ENCODE results near the gene MGLL.

MGLL gene

GRCh38 chr3:127678611-127679533, 143.4 kb downstream of the MGLL start:
- H3K27ac ChIP-seq: no peak overlapping the region
- H3K36me3 ChIP-seq (ENCODE audit: control insufficient read depth, insufficient read depth, low read length): no peaks in the 10 kb centered on the region
- no peak for TF ChIP-seq CTCF (IDR thresholded peaks at IDR 0.05)
- H3K9ac ChIP-seq: no peak overlapping the region
- no peak overlapping the region for H3K4me3 ChIP-seq (ENCODE audit: low read depth, low read length)
- H3K9me3 ChIP-seq (ENCODE audit: control insufficient read depth, low read length): no peaks in the 10 kb centered on the region
- no peaks in the 10 kb centered on the region for H3K79me2 ChIP-seq
- no peak overlapping the region for H3K4me2 ChIP-seq (ENCODE audit: low read length)
- no peaks in the 10 kb centered on the region for H3K27me3 ChIP-seq (ENCODE audit: control insufficient read depth, insufficient read depth, low read length)
- H2AFZ ChIP-seq: no peak overlapping the region
- H3K4me1 ChIP-seq: no peaks in the 10 kb centered on the region

DNA sequence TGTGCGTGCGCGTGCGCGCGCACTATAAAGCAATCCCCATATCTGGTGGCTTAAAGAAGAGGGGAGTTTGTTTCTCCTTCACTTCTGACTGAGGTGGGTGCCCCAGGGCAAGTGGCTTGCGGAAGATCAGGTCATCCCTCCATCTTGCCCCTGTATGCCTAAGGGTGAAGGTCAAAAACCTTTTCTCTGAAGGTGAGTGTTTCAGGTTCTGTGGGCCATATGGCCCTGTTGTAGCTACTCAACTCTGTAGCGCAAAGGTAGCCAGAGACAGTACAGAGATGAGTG, 144.1 kb downstream of the MGLL start:
- Histone ChIP-seq H3K4me2 (ENCODE audit: low read length) (no peak overlapping the region), H2AFZ (no peak overlapping the region), H3K4me3 (ENCODE audit: low read depth, low read length) (no peak overlapping the region), H3K36me3 (ENCODE audit: control insufficient read depth, insufficient read depth, low read length) (no peaks in the 10 kb centered on the region), H3K27me3 (ENCODE audit: control insufficient read depth, insufficient read depth, low read length) (no peaks in the 10 kb centered on the region), H3K27ac (no peak overlapping the region), H3K9ac (no peak overlapping the region), H3K79me2 (no peaks in the 10 kb centered on the region), H3K4me1 (no peaks in the 10 kb centered on the region), H3K9me3 (ENCODE audit: control insufficient read depth, low read length) (no peaks in the 10 kb centered on the region)
- no peak for TF ChIP-seq CTCF (IDR thresholded peaks at IDR 0.05)

DNA sequence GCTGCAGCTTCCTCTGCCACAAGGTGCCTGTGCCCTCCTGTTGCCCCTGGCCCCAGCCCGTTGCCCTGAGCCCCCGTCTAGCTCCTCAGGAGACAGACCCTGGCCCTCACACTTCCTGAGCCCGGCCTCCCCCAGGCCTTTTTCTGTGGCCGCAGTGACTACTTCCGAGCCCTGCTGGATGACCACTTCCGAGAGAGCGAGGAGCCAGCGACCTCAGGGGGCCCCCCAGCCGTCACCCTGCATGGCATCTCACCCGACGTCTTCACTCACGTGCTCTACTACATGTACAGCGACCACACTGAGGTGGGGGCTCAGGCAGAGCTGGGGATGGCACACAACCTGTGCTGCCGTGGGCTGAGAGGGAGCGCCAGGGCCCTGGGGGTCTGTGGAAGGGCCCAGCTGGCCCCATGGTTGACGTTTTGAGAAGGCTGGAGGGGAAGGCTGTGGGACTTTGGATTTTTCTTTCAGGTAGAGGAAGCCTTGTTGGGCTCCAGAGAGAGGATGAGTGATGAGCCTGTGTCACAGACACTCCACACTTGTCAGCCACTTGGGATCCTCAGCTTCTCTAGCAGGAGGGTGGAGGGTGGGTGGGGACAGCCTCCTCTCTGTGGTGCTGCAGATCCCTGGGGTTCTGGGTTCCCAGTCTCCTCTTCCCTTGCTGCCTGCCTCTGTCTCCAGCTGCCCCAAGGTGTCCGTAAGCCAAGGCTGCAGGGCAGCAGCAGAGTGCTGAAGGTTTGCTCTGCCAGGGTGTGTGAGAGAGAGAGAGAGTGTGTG, 144.6 kb downstream of the MGLL start:
- no peak overlapping the region for H2AFZ ChIP-seq
- no peak overlapping the region for H3K9ac ChIP-seq
- TF ChIP-seq CTCF (IDR thresholded peaks at IDR 0.05): no peak
- no peaks in the 10 kb centered on the region for H3K27me3 ChIP-seq (ENCODE audit: control insufficient read depth, insufficient read depth, low read length)
- H3K4me2 ChIP-seq (ENCODE audit: low read length): no peak overlapping the region
- no peaks in the 10 kb centered on the region for H3K79me2 ChIP-seq
- H3K27ac ChIP-seq: no peak overlapping the region
- no peaks in the 10 kb centered on the region for H3K36me3 ChIP-seq (ENCODE audit: control insufficient read depth, insufficient read depth, low read length)
- H3K9me3 ChIP-seq (ENCODE audit: control insufficient read depth, low read length): no peaks in the 10 kb centered on the region
- H3K4me1 ChIP-seq: no peaks in the 10 kb centered on the region
- H3K4me3 ChIP-seq (ENCODE audit: low read depth, low read length): no peak overlapping the region

- Histone ChIP-seq H3K27me3 (ENCODE audit: control insufficient read depth, insufficient read depth, low read length) (no peaks in the 10 kb centered on the region), H2AFZ (no peak overlapping the region), H3K4me3 (ENCODE audit: low read depth, low read length) (no peak overlapping the region), H3K4me1 (no peaks in the 10 kb centered on the region), H3K79me2 (no peaks in the 10 kb centered on the region), H3K27ac (no peak overlapping the region), H3K4me2 (ENCODE audit: low read length) (no peak overlapping the region), H3K9me3 (ENCODE audit: control insufficient read depth, low read length) (no peaks in the 10 kb centered on the region), H3K36me3 (ENCODE audit: control insufficient read depth, insufficient read depth, low read length) (no peaks in the 10 kb centered on the region), H3K9ac (no peak overlapping the region)
- TF ChIP-seq CTCF (IDR thresholded peaks at IDR 0.05): no peak
Observed at GRCh38 chr3:127676921-127677351, 145.4 kb downstream of the MGLL start.
